NCI-H1048 (cell line): ENCODE data around the gene TMUB1.
A peak's percentile ranks its signal among the peaks of the same experiment; 100 is the strongest.

Source experiments
- DNase-seq: peaks from one replicate; lab custom pipeline; 2025; lab: John Stamatoyannopoulos, UW

TMUB1 gene

GRCh38 chr7:151103973-151104372 lies 20.7 kb upstream of the TMUB1 start:
- DNase-seq: no peak

DNA sequence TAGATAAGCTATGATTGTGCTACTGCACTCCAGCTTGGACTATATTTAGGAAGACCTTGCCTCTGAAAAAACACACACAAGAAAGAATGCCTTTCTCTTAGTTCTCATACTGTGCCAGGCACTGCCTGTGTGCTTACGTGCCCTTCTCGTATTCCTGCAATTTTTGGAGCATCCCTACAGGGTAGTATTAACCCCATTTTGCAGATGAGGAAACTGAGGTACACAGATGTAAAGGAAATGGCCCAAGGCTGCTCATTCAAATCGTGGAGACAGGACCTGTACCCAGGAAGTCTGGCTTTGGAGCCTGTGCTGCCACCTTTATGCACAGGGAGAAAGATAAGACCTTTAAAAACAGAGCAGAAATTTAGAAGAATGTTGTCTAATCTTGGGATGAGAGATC lies 19.7 kb upstream of the TMUB1 start:
- DNase-seq: no peak

- no peak for DNase-seq
Observed at GRCh38 chr7:151101621-151102396, 18.5 kb upstream of the TMUB1 start.

DNA sequence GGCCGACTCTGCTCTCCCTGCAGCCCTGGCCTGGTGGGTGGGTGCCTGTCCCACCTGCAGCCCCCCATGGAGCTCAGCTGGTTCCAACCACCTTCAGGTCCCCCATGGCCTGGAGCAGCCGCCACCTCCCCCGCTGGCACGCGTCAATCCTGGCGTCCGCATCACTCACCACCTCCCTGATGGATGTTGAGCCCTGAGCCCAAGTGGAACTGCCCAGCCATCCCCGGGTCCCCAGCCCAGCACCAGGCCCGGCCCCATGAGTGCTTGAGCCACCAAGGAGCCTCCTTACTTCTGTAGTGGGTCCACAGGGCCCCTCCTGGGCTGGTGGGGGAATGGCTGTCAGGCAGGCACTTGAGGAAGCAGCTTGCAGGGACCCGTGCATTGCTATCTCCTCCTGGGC lies 17.6 kb upstream of the TMUB1 start:
- DNase-seq: no peak

DNA sequence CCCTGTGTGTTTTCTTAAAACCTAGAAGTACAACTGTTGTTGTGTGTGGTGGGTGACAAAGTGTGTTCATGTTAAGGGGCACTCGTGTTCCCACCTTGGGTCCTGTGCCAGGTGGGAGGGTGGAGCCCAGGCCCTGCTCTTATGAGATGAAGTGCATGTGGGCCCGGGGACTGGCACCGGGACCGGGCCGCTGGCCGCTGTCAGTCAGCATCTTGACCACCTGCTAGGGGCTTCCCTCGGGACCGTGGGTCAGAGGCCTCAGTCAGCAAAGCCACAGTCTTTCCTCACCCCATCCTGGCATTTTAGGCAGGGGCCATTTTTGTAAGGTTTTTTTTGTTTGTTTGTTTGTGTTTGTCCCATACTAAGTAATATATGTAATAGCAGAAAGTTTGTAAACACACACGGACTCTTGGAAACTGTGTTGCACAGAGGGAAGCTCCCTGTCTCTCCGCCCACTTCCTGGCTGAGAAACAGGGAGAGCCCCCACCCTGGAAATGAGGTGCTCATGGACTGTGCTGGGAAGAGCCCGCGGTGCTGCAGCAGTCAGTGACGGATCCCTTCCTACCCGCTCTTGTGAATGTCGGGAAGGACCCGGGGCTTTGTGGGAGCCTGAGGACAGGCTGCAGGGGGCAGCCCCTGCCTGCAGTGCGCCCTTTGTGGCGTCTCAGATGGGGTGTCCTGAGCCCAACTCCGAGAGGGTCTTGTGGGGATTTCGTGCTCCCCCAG lies 16.4 kb upstream of the TMUB1 start:
- no peak for DNase-seq

DNA sequence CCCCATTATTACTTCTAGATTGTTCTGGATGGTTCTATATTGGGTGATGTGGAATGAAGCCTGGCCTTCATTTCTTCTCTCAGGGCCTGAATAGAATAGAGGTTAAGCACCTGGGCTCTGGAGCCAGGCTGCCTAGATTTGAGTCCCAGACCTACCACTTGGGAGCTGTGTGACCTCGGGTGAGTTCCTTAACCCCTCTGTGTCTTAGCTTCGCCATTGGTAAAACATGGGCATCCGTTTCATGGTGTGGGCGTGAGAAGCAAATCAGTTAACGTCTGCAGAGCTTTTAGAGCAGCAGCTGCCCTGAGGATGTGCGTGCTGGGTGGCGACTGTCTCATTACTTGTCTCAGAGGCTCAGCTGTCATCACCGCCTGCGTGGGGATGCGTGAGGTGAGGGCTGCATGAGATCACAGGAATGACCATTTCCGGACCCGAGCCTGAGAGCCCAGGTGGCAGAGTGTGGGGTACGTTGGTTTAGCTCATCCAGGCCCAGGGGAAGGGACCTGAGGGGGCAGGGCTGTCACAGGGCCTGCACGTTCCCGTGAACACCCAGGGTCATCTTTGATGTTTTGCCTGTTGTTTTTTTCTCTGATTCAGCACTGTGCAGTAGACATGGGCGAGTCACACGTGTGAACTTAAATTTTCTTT lies 12.7 kb upstream of the TMUB1 start:
- DNase-seq: no peak

GRCh38 chr7:151095123-151095797 lies 12.0 kb upstream of the TMUB1 start:
- DNase-seq: no peak

DNA sequence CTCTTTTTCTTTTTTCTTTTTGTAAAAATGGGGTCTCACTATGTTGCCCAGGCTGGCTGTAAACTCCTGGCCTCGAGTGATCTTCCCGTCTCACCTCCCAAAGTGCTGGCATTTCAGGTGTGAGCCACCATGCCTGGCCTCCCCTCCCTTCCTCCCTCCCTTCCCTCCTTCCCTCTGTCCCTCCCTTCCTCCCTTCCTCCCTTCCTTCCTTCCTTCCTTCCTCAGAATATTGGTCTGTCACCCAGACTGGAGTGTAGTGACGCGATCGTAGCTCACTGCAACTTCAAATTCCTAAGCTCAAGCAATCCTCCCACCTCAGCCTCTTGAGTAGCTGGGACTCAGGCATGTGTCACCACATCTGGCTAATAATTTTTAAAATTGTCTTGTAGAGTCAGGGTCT lies 11.4 kb upstream of the TMUB1 start:
- DNase-seq: no peak

GRCh38 chr7:151093748-151094147 lies 10.5 kb upstream of the TMUB1 start:
- no peak for DNase-seq

GRCh38 chr7:151091988-151092387 lies 8.7 kb upstream of the TMUB1 start:
- no peak for DNase-seq

DNA sequence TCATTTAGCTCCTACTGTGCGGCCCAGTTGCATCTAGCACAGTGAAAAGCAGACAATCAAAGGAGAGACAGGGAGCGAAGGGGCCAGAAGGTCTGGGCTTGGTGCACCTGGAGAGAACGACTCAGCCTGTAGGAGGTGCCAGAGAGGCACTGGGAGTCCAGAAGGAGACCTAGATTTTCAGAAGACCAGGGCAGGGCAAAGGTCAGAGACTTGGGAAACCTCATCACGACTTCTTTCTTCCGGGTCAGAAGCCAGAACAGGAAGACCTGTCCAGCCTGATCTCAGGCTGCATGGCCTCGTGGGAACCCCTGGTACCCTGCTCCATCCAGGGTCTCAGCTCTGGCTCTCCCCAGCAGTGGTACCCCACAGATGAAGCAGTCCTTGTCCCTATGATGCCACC lies 8.1 kb upstream of the TMUB1 start:
- no peak for DNase-seq

DNA sequence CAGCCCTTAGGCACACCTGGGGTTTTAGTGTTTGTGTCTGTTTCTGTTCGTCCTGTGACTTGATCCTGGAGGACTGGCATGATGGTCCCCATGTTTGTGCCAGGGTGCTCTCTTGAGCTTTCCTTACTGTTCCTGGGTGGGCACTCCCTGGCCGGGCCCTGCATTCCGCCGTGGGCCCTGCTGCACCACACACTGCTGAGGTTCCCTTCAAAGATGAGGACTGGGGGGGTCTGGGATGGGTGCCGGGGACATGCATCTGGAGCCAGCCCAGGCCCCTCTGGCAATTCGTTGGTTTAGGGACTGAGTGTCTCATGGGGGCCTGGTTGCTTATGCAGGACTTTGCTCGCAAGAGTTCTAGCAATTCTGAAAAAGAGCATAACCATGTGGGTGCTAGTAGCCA lies 7.7 kb upstream of the TMUB1 start:
- no peak for DNase-seq

DNA sequence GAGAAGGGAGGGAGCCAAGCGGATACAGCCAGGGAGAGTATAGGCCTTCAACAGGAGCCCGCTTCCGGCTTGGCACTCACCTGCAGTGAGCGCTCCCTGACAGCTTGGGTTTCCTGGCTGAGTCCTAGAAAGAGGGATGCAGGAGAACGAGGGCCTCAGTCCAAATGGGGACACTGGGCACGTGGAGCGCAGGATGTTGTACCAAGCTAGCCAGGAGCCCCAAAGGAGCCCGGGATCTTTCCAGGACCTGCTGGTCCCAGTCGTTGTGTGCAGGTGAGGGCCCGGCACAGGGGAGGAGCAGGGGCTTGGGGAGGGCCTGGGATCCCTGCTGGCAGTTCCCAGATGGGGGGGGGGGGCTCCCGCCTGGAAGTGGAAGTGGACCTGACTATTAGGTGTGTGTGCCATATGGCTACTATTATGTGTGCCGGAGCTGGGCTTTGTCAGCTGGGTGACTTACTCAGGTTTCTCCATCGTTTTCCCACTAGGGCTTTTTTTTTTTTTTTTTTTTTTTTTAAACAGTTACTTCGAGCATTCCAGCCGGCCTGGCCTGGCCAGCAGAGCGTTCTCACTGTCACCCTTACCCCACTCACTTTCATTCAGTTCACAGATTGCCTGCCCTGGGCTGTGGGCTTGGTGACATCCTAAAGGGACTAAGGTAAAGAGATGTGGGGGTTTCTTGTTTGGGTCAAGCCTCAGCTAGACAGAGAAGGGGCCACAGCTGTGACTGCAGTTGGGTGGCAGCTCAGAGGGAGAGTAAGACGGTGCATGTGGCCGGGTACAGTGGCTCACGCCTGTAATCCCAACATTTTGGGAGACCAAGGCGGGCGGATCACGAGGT lies 6.8 kb upstream of the TMUB1 start:
- no peak for DNase-seq

GRCh38 chr7:151088856-151089699 lies 5.8 kb upstream of the TMUB1 start:
- DNase-seq: no peak

DNA sequence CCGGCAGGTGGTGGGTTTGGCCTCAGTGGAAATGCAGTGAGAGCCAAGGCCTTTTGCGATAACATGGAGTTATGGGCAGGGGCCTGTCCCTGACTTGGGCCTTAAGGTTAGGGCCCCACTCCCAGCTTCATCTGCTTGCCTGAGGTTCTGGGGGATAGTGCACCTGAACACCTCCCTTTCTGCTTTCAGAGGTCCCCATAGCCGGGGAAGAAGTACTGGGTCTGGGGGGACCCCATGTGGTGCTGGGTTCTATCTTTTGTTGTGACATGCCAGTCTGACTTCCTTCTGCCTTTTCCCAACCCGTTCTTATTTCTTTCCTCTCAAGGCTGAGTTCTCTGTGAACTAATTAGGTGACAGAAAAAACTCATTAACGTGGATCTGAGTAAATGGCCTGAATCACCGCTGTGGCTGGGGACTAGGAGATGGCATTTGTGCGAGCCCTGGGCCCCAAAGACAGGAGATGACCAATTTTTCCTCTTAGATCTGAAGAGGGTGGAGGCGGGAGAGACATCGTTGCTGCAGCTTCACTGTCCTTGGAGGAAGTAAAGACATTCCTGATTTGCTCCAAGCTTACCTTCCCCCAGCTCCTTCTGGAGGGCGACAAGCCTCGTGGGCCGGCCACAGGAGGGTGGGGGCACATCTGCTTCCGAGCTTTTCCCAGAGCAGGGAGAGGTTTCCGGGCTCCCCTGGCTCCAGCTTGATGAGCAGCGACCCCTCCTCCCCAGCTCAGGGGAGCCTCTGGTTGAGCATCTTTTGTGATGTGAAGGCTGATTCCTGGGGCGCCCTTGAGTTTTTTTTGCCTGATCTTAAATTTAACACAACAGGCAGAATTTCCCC lies 4.9 kb upstream of the TMUB1 start:
- no peak for DNase-seq

DNA sequence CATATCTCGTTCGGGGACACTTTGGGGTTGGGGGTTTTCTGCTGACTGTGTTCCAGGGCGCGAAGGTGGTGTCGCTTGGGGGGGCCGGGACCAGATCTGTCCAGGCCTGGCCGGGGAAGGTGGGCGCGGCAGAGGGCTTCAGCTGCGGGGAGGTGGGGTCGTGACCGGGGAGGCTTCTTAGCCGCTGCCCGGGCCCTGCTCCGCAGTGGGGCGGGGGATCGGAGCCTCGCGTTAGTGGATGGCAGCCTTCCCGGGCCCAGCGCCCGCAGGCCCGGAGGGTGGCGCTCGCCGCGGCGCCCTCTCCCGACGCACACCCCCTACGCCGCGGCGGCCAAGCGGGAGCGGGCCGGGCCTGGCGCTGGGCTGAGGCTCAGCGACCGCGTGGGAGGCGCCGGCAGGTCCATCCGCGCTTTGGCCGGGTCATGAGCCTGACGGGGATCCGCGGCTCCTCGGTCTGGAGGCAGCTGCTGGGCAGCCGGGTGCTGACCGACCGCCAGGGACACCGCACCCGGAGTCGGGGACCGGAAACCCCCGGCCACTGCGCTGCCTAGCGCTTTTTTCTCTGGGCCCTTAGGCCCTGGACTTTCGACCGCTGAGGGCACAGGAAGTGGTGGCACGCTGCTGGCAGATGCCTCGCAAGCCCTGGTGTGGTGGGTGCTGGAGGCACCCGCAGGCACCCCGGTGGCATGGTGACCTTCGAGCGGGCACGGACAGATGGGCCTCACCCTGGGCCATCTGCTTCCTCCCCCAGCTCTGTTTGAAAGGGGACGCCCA lies 4.1 kb upstream of the TMUB1 start:
- no peak for DNase-seq

DNA sequence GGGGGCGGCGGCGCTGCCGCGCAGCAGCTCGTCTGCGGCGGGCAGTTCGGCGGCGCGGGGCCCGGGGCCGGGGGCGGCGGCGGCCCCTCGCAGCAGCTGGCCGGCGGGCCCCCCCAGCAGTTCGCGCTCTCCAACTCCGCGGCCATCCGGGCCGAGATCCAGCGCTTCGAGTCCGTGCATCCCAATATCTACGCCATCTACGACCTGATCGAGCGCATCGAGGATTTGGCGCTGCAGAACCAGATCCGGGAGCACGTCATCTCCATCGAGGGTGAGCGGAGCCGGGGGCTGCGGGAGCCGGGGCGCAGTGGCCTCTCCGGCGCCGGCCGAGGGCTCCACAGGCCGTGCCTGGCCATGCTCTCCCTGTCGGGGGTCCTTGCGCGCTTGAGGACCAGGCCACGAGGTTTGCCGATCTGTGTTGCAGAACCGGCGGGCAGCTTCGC lies 3.5 kb upstream of the TMUB1 start:
- no peak for DNase-seq

GRCh38 chr7:151085691-151086620 lies 2.7 kb upstream of the TMUB1 start, which contains the start of gene AGAP3:
TSS of gene AGAP3 (plus strand) at chr7:151086475. CDS start at chr7:151086742, 267 bp downstream.
- peak; percentile 26 for DNase-seq
